Activated CD4-positive, CD25-positive, alpha-beta regulatory T cell (primary cell): ENCODE data around the gene MEIOSIN.
A peak's percentile ranks its signal among the peaks of the same experiment; 100 is the strongest.
"Not testable (repeated sequence)": the region's sequence is repeated elsewhere in the genome, so short reads cannot be mapped to it uniquely, and the experiment has no call there.

ENCODE experiments used
- DNase-seq, 4 experiments: peaks; one replicate each; lab custom pipeline; 2025; lab: John Stamatoyannopoulos, UW

MEIOSIN gene

DNA sequence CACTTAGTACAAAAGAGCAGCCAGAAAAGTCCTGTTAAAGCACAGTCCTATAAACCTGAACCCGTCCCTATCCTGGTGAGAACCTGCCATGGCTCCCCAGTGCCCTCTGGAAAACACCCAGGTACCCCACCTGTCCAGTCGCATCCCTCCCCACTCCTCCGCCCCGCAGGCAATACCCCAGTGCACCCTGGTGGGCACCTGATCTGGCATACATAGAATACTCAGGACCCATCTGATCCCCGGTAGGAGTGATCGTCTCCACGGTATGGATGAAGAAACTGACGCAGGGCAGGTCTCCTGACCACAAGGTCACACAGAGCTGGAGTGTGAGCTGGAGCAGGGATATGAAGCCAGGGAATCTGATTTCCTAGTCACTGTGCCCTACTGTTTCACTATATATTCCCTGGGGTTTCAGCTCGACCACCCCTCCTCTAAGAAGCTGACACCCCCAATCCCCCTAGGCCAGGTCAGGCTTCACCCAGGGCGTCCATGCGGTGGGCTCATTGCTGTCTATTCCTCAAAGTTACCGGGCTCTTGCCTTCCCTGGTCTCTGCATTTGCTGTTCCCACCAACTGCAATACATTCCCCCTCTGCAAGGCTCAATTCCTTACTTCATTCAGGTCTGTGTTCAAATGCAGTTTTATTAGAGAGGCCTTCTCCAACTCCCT is 15.1 kb upstream of the MEIOSIN start:
- no peak for DNase-seq

DNA sequence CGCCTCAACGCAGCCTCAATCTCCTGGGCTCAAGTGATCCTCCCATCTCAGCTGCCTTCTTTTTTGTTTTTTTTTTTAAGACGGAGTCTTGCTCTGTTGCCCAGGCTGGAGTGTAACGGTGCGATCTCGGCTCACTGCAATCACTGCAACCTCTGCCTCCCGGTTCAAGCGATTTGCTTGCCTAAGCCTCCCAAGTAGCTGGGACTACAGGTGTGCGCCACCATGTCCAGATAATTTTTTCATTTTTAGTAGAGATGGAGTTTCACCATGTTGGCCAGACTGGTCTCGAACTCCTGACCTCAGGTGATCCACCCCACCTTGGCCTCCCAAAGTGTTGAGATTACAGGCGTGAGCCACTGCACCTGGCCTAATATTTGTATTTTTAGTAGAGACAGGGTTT is 13.2 kb upstream of the MEIOSIN start:
- not testable (repeated sequence) for DNase-seq

DNA sequence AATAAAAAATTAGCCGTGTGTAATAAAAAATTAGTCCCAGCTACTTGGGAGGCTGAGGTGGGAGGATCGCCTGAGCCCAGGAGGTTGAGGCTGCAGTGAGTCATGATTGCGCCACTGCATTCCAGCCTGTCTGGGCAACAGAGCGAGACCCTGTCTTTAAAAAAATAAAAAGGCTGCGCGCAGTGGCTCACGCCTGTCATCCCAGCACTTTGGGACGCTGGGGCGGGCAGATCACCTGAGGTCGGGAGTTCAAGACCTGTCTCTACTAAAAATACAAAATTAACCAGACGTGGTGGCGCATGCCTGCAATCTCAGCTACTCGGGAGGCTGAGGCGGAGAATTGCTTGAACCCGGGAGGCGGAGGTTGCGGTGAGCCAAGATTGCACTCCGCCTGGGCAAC is 4.6 kb upstream of the MEIOSIN start:
- DNase-seq, result not testable (repeated sequence)

DNA sequence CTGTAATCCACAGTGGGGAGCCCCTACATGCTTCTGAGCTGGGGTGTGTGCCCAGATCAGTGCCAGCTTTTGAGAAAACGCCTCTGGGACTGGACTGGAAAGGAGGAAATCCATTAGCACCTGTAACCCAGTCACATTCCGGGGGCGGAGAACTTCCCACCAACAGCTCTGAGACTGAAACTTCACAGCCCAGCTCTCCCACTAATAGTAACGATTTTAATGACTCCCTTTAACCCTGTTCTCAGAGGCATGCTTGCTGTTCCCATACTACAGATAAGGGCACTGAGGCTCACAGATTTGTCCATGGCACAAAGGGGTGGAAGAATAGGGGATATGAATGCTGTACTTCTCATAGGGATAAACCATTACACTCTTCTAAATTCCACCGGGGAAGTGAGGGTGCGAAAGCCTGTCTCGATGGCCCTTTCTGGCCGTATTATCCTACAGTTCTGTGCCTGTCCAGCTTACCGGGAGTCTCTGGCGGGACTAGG is 3.4 kb upstream of the MEIOSIN start:
- DNase-seq, result no peak

DNA sequence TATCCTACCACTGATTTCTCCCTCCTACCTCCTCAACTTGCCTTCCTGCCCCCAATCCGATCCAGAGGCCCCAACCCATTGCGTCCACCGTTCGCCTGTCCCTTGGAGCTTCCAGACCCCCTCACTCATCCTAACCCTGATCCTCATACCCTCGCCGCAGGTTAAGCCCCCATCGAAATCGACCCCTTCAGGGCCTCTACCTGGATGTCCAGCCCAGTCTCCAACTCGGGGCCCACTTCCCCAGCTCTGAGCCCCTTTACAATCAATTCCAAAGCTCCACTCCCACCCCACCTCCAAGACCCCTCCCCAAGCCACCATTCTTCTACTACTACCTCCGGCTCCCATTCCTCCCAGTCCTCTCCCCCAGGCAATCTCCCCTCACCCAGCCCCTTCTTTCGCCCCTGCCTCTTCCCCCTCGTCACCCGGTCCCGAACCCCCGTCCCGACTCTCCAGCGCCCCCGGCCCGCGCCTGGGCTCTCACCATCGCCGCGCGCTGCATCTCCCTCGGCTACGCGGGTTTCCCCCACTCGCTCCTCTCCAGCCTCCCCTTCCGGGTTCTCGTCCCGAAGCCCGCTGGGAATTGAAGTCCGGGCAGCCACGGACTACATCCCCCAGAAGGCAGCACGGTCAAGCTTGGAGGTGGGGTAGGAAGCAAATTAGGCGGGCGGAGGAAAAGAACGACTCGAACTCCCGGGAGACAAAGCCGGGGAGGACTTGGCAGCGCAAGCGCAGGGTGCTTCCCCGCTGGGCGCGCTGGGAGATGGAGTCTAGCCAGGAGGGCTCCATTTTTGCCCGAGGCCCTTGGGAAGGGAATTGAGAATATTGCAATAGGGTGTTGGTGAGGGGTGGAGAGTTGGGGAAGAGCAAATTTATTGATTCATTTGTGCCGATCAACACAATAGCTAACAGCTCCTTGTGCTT is 2.6 kb upstream of the MEIOSIN start, which contains the start of gene FBXO46:
FBXO46 (minus strand) TSS at position 529 of the 921 bp plus-strand sequence. CDS start 17,401 bp downstream, outside the sequence.
- DNase-seq, result peak; percentile 79 to 87 (median 84)

DNA sequence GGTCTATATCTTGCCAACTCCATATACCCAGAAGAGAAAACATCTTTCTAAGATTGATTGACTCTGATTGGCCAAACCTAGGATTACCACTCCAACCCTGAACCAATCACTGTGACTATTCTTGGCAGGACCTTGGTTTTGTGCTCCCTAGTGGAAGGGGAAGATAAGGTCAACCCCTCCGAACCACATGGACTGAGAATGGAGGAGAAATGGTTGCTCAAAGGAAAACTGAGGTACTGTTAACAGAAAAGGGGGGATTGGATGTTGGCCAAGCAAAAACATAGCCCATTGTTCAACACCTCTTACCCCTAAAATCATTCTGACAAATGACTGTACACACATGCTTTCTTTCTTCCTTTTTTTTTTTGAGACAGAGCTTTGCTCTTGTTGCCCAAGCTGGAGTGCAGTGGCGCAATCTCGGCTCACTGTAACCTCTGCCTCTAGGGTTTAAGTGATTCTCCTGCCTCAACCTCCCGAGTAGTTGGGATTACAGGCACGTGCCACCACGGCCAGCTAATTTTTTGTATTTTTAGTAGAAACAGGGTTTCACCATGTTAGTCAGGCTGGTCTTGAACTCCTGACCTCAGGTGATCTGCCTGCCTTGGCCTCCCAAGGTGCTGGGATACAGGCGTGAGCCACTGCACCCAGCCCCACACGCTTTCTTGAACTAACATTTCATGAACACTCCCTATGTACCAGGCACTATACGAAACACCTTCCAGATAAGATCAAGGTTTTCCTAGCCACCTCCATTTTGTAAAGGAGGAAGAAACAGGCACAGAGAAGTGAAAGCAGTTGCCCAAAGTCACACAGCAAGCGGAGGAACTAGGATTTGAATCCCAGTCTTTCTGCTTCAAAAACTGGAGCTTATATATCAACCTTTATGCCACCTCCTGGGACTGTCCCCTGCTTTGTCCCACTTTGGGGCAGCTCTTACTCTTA is 6.5 kb downstream of the MEIOSIN start:
- DNase-seq, result no peak

DNA sequence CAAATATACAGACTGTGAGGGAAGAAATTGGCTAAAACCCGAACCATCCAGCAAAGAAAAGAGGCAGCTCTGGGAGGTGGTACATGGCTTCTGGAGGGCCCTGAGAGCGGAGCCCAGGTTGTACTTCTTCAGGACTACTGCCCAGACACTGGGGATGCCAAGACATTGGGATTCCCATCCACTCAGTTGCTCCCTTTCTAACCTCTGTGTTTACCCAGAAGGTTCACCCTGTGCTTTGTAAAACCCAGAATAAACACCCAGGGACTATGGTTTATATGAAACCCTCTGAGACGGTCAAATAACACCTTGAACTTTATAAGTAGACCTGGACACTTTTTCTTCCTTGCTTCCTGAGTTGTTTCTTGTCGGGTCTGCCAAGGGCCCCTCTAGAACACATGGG is 9.7 kb downstream of the MEIOSIN start:
- no peak for DNase-seq

DNA sequence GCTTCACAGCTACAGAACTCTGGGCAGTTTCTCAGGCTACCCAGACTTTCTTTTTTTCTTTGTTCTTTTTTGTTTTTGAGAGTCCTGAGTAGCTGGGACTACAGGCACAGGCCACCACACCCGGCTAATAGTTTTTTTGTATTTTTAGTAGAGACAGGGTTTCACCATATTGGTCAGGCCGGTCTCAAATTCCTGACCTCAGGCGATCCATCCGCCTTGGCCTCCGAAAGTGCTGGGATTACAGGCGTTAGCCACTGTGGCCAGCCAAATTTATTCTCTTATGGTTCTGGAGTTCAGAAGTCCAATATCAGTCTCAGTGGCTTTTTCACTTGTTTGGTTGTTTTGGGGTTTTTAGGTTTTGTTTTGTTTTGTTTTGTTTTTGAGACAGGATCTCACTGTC is 12.4 kb downstream of the MEIOSIN start:
- DNase-seq, result no peak

DNA sequence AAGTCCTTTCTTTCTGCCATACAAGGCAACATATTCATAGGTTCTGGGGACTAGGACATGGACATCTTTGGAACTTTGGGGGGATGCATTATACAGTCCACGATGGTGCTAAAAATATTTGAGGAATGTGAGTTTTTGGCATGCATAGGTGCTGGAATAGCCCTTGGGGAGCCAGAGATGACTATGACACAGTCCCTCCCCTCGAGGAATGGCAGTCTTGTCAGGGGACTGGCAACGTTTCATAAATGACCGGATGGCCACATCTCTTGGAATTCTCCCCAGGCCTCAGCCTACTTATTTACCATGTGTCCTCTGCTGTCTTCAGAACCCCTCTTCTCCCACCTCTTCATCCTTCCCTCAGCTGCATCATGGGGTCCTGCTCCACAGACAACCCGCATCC is 13.6 kb downstream of the MEIOSIN start:
- no peak for DNase-seq

DNA sequence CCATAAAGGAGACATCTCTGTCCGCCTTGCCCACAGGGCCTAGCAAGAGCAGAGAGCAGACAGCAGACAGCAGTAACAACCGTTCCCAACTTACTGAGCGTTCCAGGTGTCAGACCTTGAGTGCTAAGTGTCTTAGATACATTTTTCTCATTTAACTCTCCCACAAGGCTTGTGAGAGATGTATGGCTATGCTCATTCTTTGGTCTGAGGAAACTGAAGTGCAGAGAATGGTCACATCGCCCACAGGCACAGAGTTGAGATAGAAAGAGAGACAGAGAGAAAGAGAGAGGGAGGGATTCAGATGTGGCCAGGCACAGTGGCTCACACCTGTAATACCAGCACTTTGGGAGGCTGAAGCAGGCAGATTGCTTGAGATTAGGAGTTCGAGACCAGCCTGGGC is 14.3 kb downstream of the MEIOSIN start:
- DNase-seq, result no peak

DNA sequence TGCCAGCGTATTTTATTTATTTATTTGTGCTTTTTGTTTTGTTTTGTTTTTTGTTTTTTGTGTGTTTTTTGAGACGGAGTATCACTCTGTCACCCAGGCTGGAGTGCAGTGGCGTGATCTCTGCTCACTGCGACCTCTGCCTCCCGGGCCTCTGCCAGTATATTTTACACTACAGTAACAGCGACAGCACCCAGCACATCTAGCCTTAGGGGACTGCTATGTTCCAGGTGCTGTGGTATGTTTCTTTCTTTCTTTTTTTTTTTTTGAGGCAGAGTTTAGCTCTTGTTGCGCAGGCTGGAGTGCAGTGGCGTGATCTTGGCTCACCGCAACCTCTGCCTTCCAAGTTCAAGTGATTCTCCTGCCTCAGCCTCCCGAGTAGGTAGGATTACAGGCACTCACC is 18.2 kb downstream of the MEIOSIN start:
- DNase-seq, result not testable (repeated sequence)

DNA sequence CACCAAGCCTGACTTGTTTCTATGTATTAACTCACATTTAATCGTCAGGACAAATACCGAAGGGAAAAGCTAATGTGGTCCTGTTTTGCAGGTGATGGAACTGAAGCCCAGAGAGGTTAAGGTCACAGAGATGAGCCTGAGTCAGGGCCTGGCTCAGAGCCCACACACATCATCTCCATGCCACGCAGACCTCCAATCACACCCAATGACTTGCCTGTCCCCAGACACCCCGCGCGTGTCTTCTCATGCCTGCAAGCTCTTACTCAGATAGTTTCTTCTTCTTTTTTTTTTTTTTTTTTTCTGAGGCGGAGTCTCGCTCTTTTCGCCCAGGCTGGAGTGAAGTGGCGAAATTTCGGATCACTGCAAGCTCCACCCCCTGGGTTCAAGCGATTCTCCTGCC is 19.4 kb downstream of the MEIOSIN start:
- DNase-seq, result no peak

DNA sequence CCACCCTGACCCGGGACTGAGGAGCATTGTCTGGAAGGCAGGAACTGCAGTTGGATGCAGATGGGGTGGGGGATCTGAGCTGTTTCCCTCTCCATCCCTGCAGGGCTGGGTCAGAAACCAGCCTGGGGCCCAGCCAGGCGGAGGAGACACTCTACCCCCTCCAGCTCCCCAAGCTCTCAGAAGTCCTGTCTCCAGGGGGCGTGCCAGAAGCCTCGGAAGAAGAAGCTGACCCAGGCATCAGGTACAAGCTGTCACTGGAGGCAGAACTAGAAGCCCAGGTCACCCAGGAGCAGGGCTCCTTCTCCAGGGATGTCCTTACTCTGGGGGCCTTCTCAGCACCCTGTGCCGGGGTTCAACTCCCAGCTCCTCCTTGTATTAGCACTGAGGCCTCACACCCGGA is 20.3 kb downstream of the MEIOSIN start:
- DNase-seq, result no peak

DNA sequence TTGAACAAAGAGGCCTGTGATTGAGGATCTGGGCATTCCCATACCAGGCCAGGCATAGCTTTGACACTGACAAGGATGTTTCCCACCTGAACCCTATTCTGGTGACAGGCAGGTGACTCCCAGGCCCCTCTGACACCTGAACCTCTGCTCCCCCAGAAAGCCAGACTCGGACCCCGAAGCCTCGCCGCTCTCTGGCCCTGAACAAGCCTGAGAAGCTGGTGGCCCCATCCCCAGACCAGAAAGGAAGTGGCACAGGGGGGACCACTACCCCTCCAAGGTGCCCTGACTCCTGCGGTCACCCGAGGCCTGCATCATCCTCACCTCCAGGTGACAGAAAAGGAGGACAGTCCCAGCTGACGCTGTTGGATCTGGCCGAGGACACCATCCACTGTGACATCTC is 21.1 kb downstream of the MEIOSIN start:
- DNase-seq, result no peak

DNA sequence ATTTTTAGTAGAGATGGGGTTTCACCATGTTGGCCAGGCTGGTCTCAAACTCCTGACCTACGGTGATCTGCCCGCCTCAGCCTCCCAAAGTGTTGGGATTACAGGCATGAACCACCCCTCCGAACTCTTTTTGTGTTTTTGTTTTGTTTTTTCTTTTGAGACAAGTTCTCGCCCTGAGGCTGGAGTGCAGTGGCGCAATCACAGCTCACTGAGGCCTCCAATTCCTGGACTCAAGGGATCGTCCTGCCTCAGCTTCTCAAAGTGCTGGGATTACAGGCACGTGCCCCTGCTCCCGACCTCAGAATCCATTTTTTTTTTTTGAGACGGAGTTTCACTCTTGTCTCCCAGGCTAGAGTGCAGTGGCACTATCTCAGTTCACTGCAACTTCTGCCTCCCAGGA is 24.5 kb downstream of the MEIOSIN start:
- no peak for DNase-seq

DNA sequence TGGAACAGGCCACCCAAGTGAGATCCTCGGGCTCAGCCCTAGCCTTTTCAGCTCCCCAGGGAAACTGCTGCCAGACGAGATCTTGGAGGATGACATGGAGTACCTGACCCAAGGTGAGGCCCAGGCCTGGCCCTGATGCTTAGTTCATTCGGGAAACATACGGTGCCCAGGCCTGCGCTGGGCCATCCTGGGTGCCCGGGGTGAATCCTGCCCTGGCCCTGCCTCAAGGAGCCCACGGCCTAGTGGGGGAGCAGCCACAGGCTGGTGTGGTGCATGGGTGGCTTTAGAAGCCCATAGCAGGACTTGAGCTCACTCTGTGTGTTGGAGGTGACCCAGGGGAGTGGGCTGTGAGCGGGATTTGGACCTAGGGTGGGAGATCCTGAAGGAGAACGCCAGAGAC is 25.7 kb downstream of the MEIOSIN start:
- DNase-seq, result no peak

DNA sequence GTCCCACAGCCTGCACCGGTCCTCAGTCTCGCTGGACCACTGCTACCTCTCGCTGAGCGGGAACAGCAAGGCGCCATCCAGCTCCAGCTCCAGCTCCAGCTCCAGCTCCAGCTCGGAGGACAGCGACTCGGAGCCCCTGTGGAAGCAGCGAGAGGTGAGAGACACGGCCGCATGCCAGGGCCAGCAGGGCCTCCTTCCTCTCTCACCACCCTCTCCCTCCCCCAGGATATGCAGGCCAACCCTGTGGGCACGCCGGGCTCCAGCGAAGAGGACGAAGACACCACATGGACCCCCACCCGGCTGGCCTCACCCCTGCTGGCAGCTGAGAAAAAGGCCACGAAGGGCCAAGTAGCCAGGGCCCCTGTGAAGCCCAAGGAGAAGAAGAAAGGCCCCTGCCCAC is 28.5 kb downstream of the MEIOSIN start:
- DNase-seq, result no peak

DNA sequence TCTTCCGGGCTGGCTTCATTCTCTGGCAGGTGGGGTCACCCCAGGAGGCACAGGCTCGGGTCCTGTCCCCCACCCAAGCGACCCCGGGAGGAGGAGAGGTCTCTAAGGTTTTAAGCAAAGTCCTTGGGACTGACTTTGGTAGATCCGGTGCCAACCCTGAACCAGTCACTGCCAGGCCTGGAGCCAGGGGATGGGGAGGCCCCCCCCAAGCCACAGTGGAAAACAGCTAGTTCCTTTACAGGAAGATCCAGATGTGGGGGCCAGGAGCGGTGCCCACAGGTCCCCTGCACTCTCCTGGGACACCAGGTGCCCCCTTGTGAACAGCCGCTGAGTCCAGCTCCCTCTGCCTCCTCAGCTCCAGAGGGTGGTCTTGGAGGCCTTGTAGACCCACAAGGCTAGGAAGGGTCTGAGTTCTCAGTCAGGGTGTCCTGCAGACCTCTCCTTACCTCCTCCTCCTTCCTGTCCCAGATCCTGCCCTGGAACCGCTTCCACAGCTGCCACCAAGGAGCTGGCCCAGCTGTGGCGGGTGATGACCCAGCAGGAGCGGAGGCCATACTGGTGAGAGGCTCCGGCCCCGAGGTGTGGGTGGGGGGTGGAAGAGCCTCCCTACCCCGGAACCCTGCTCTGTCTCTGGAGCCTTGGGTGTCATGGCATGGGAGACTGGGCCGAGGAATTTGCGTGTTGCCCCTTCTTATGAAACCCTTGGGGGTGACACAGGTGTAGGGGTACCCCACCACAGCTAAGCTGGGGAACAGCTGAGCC is 29.8 kb downstream of the MEIOSIN start:
- no peak for DNase-seq

DNA sequence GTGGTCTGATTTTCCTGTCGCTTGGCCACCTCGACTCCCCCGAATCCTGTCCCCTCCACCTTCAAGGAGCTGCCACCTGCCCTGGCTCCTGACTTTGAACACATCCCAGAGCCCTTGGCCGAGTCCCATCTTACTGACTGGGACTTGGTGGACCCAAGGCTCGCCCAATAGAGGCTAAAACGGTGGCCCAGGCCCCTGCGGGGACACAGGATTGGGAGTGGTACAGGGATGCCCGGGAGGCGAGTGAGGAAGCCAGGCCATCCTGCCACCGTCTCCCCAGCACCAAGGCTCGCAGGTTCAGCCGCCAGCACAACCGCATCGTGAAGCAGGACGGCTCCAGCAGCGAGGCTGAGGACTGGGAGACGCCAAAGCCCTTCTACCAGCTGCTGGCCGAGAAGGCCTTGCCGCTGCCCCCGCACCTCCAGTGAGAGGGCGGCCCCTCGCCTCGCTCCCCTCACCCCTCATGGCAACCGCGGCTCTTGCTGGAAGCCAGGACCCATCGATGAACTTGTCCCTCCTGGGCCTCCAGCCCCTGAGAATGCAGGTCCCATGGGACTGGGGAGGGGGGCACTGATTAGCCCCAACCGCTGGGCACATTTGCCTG is 30.6 kb downstream of the MEIOSIN start:
- DNase-seq, result no peak

DNA sequence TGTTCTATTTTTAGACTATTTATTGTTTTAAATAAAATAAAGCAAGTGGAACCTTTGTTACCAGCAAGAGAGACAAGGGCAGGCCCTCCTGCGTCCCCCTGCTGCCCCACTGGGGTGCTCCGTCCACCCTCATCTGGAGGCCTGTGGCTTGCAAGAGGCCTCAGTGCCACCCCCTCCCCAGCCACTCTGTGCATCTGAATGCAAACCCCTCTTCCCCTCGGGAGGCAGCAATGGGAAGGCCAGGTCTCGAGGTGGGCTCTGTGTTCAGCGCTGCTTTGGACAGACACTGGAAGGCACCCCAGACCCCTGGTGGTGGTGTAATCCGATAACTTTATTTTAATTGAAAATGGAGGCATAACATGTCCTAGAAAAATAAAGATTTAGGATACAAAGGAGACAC is 31.2 kb downstream of the MEIOSIN start:
- no peak for DNase-seq
